ENCODE measurements around the gene DOCK6. TPM values are rescaled to one million over a fixed set of nuclear protein-coding genes. Genes with fewer than 3 reads are reported as not detected.

DOCK6 gene
- total RNA-seq, 2 donors from 2014 or later, result 93.8 to 111 TPM

DNA sequence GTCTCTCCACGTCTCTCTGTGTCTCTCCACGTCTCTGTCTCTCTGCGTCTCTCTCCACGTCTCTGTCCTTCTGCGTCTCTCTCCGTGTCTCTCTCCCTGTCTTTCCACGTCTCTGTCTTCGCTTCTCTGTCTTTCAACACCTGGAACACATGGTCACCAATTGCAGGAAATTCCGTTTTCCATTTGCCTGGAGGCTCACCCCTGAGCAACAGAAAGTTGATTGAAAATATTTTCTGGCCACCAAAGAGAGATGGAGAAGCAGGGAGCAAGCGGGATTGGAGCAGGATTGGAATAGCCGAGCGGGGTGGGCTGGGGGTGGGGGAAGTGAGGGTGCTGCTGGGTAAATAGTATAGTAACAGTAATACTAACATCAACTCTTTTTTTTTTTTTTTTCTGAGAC, 66.6 kb downstream of the DOCK6 start:
- H3K27me3 Mint-ChIP-seq (ENCODE audit: insufficient read depth), result no peaks in the 10 kb centered on the region

DNA sequence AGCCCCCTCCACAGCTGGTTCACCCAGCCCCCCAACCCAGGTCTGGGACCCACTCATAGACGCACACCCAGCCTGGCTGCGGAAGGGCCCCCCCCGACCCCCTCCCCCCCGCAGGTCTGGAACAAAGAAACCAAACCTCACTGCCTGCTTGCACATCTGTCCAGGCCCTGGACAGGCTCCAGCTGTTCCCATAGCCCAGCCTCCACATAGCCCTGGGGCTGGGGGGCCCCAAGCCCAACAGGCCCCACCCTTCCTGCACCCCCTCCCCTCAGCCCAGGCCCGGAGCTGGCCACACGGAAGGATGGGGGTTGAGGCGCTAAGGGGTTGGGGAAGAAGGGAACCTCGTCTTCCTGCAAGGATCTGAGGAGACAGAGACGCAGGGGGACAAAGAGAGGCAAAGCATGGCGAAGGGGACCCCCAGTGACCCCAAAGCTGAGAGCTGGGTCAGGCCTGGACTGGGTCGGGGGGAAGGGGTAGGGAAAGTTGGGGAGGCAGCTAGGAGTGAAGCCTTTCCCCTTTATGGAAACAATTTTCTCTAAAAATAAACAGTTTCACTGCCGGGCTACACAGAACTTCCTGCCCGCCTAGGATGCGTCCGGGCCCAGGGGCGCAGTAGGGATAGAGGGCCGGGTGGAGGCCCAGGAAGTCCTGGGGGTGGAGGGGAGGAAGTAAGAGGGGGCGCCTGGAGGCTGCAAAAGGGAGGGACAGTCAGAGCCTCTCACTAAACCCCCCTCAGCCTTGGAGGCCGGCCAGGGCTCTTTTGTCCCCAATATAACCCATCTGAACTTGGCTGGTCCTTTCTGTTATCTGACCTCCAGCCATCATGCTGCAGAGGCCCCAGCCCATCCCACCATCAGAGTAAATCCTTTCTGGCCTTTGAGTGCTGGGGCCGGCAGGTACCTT, 67.4 kb downstream of the DOCK6 start:
- Mint-ChIP-seq H3K9me3 (no peaks in the 10 kb centered on the region), H3K4me1 (peaks cover 7% of the 10 kb centered on the region), H3K27me3 (ENCODE audit: insufficient read depth) (no peaks in the 10 kb centered on the region), H3K27ac (no peak overlapping the region), H3K36me3 (ENCODE audit: low read depth) (peaks cover 24% of the 10 kb centered on the region), H3K4me3 (peak overlapping the region; percentile 75)
- Histone ChIP-seq H3K4me3 (ENCODE audit: low read length) (no peak overlapping the region), H3K9me3 (ENCODE audit: control insufficient read depth, low read length) (no peaks in the 10 kb centered on the region), H3K27ac (ENCODE audit: low read depth, low read length) (no peak overlapping the region), H3K27me3 (ENCODE audit: control insufficient read depth, insufficient read depth, low read length, poor library complexity, severe bottlenecking) (no peaks in the 10 kb centered on the region), H3K4me1 (ENCODE audit: control insufficient read depth, insufficient read depth, low read length) (no peaks in the 10 kb centered on the region), H3K9ac (ENCODE audit: extremely low read depth, low read length, poor library complexity, severe bottlenecking) (no peak overlapping the region), H3K36me3 (ENCODE audit: control insufficient read depth, insufficient read depth, low read length) (peaks cover 11% of the 10 kb centered on the region)
- DNase-seq, result no peak
- WGBS, 2 experiments (ENCODE audit: insufficient coverage in 1 of 2, insufficient read length in 1 of 2), result 85 to 86% methylated on average over 10 to 16 of the region's 20 CpGs
- TF ChIP-seq, protein P1, sequence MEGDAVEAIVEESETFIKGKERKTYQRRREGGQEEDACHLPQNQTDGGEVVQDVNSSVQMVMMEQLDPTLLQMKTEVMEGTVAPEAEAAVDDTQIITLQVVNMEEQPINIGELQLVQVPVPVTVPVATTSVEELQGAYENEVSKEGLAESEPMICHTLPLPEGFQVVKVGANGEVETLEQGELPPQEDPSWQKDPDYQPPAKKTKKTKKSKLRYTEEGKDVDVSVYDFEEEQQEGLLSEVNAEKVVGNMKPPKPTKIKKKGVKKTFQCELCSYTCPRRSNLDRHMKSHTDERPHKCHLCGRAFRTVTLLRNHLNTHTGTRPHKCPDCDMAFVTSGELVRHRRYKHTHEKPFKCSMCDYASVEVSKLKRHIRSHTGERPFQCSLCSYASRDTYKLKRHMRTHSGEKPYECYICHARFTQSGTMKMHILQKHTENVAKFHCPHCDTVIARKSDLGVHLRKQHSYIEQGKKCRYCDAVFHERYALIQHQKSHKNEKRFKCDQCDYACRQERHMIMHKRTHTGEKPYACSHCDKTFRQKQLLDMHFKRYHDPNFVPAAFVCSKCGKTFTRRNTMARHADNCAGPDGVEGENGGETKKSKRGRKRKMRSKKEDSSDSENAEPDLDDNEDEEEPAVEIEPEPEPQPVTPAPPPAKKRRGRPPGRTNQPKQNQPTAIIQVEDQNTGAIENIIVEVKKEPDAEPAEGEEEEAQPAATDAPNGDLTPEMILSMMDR (conservative IDR thresholded peaks at IDR 0.05), result no peak

More for the DNA sequence above, 66.6 kb downstream of the DOCK6 start:
- Histone ChIP-seq H3K27me3 (ENCODE audit: control insufficient read depth, insufficient read depth, low read length, poor library complexity, severe bottlenecking) (no peaks in the 10 kb centered on the region), H3K4me1 (ENCODE audit: control insufficient read depth, insufficient read depth, low read length) (no peaks in the 10 kb centered on the region), H3K4me3 (ENCODE audit: low read length) (no peak overlapping the region), H3K27ac (ENCODE audit: low read depth, low read length) (no peak overlapping the region), H3K9me3 (ENCODE audit: control insufficient read depth, low read length) (no peaks in the 10 kb centered on the region), H3K36me3 (ENCODE audit: control insufficient read depth, insufficient read depth, low read length) (peaks cover 11% of the 10 kb centered on the region), H3K9ac (ENCODE audit: extremely low read depth, low read length, poor library complexity, severe bottlenecking) (no peak overlapping the region)
- Mint-ChIP-seq H3K4me1 (peaks cover 7% of the 10 kb centered on the region), H3K9me3 (no peaks in the 10 kb centered on the region), H3K4me3 (peak overlapping the region; percentile 75), H3K36me3 (ENCODE audit: low read depth) (peaks cover 24% of the 10 kb centered on the region), H3K27ac (peak overlapping the region; percentile 48)
- 83 to 87% methylated on average over 9 to 11 of the region's 12 CpGs for WGBS, 2 experiments (ENCODE audit: insufficient coverage in 1 of 2, insufficient read length in 1 of 2)
- TF ChIP-seq, protein P1 (conservative IDR thresholded peaks at IDR 0.05), result no peak
- no peak for DNase-seq

DNA sequence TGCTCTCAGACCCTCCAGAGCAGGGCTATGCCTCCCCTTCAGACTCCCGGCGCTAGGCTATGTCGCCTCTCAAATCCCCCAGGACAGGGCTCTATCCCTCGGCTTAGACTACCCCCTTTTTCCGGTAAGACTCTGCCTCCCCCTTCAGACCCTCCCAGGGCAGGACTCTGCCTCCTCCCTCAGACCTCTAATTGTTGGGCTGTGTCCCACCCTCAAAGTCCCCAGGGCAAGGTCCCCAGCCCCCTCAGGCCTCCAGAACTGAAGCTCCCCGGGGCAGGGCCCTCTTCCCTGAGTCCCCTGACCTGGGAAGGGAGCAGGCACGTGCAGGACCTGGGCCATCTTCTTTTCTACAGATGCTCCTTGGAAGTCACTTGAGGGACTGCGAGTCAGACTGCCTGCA, 68.2 kb downstream of the DOCK6 start:
- no peak overlapping the region for H3K4me3 Mint-ChIP-seq
- no peak for DNase-seq
- H3K36me3 Mint-ChIP-seq (ENCODE audit: low read depth), result peaks cover 24% of the 10 kb centered on the region
- peak overlapping the region; percentile 39 for H3K27ac Mint-ChIP-seq
- TF ChIP-seq, protein P1 (conservative IDR thresholded peaks at IDR 0.05), result no peak
- H3K9me3 Mint-ChIP-seq, result no peaks in the 10 kb centered on the region
- no peak overlapping the region for H3K9ac ChIP-seq (ENCODE audit: extremely low read depth, low read length, poor library complexity, severe bottlenecking)
- 93 to 95% methylated on average over 6 to 8 of the region's 8 CpGs for WGBS, 2 experiments (ENCODE audit: insufficient coverage in 1 of 2, insufficient read length in 1 of 2)
- H3K27me3 ChIP-seq (ENCODE audit: control insufficient read depth, insufficient read depth, low read length, poor library complexity, severe bottlenecking), result no peaks in the 10 kb centered on the region
- no peak overlapping the region for H3K4me3 ChIP-seq (ENCODE audit: low read length)
- no peak overlapping the region for H3K27ac ChIP-seq (ENCODE audit: low read depth, low read length)
- H3K4me1 ChIP-seq (ENCODE audit: control insufficient read depth, insufficient read depth, low read length), result no peaks in the 10 kb centered on the region
- no peaks in the 10 kb centered on the region for H3K27me3 Mint-ChIP-seq (ENCODE audit: insufficient read depth)
- H3K4me1 Mint-ChIP-seq, result peaks cover 7% of the 10 kb centered on the region
- H3K9me3 ChIP-seq (ENCODE audit: control insufficient read depth, low read length), result no peaks in the 10 kb centered on the region
- H3K36me3 ChIP-seq (ENCODE audit: control insufficient read depth, insufficient read depth, low read length), result peaks cover 11% of the 10 kb centered on the region

Data from endodermal cell (in vitro differentiated cells).